HepG2 (cell line): ENCODE results near the gene MPC1.

ENCODE experiments used
- CREM ChIP-seq, 2 experiments: sonication (generic) in 1 of 2; formaldehyde crosslinking in 1 of 2; IDR thresholded peaks; 2 replicates each; pipeline versions ENCODE4 v1.4.0 to v1.6.1; 2016 to 2020; ENCODE audit warnings: antibody characterized with exemption in 1 of 2, mild to moderate bottlenecking in 1 of 2, missing genetic modification reagents in 1 of 2
- GTF2F1 ChIP-seq: fragments of 150-350 bp; IDR thresholded peaks from 2 replicates; pipeline ENCODE4 v1.6.1; 2014; ENCODE audit warnings: low read length
- ZNF782 ChIP-seq: sonication (generic); formaldehyde crosslinking; IDR thresholded peaks from 2 replicates; pipeline ENCODE4 v1.4.0; 2020; ENCODE audit warnings: missing genetic modification reagents, mild to moderate bottlenecking, borderline replicate concordance
- TF ChIP-seq, protein P1 (sequence below): sonication (generic); formaldehyde crosslinking; IDR thresholded peaks from 2 replicates; pipeline ENCODE4 v1.5.0; 2020; ENCODE audit warnings: mild to moderate bottlenecking, missing genetic modification reagents, moderate library complexity
- TF ChIP-seq, protein P2 (sequence below): sonication (generic); formaldehyde crosslinking; conservative IDR thresholded peaks from 2 replicates; pipeline ENCODE4 v1.5.0; 2020; ENCODE audit warnings: missing genetic modification reagents
- TF ChIP-seq, protein P3 (sequence below): sonication (generic); formaldehyde crosslinking; IDR thresholded peaks from 2 replicates; pipeline ENCODE4 v1.8.1; 2022; ENCODE audit warnings: mild to moderate bottlenecking, missing genetic modification reagents

DNA sequence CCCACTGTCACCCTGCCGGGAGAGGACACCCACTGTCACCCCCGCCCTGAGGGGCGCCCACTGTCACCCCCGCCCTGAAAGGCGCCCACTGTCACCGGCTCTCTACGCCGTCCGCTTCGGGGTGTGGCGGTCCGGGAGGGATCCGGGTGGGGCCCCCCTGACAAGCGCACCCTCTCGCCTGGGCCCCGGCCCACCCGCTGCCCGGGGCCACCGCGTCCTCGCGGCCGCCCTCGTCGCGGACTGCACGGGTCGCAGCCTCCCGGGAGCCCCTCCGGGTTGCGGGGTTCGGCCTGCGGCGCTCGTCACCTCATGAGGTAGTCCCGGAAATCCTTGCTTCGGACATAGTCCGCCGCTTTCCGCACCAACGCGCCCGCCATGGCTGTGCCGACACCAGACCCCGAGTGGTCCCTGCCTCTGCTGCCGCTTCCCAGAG is 224 bp downstream of the MPC1 start:
- TF ChIP-seq, protein P1, sequence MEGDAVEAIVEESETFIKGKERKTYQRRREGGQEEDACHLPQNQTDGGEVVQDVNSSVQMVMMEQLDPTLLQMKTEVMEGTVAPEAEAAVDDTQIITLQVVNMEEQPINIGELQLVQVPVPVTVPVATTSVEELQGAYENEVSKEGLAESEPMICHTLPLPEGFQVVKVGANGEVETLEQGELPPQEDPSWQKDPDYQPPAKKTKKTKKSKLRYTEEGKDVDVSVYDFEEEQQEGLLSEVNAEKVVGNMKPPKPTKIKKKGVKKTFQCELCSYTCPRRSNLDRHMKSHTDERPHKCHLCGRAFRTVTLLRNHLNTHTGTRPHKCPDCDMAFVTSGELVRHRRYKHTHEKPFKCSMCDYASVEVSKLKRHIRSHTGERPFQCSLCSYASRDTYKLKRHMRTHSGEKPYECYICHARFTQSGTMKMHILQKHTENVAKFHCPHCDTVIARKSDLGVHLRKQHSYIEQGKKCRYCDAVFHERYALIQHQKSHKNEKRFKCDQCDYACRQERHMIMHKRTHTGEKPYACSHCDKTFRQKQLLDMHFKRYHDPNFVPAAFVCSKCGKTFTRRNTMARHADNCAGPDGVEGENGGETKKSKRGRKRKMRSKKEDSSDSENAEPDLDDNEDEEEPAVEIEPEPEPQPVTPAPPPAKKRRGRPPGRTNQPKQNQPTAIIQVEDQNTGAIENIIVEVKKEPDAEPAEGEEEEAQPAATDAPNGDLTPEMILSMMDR (CRISPR knock-in tag) = no peak
- peak; percentile 59; the same call in 1 of the 2 replicates for TF ChIP-seq ZNF782
- TF ChIP-seq, protein P2, sequence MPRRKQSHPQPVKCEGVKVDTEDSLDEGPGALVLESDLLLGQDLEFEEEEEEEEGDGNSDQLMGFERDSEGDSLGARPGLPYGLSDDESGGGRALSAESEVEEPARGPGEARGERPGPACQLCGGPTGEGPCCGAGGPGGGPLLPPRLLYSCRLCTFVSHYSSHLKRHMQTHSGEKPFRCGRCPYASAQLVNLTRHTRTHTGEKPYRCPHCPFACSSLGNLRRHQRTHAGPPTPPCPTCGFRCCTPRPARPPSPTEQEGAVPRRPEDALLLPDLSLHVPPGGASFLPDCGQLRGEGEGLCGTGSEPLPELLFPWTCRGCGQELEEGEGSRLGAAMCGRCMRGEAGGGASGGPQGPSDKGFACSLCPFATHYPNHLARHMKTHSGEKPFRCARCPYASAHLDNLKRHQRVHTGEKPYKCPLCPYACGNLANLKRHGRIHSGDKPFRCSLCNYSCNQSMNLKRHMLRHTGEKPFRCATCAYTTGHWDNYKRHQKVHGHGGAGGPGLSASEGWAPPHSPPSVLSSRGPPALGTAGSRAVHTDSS (CRISPR knock-in tag) = no peak
- TF ChIP-seq, protein P3, sequence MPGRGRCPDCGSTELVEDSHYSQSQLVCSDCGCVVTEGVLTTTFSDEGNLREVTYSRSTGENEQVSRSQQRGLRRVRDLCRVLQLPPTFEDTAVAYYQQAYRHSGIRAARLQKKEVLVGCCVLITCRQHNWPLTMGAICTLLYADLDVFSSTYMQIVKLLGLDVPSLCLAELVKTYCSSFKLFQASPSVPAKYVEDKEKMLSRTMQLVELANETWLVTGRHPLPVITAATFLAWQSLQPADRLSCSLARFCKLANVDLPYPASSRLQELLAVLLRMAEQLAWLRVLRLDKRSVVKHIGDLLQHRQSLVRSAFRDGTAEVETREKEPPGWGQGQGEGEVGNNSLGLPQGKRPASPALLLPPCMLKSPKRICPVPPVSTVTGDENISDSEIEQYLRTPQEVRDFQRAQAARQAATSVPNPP = no peak
- TF ChIP-seq CREM (IDR thresholded peaks at IDR 0.05) = no peak
- no peak for TF ChIP-seq CREM (CRISPR knock-in tag; IDR thresholded peaks at IDR 0.05)
- no peak for TF ChIP-seq GTF2F1
